ENCODE measurements around the gene ANTXR1. TPM values are rescaled to one million over a fixed set of nuclear protein-coding genes. Genes with fewer than 3 reads are reported as not detected.

ANTXR1 gene
- total and polyA plus RNA-seq, 2 of the 8 experiments (the other 6 are each of a cell fraction or from before 2014, with no cell fraction given), result 15.8 to 44.3 TPM

DNA sequence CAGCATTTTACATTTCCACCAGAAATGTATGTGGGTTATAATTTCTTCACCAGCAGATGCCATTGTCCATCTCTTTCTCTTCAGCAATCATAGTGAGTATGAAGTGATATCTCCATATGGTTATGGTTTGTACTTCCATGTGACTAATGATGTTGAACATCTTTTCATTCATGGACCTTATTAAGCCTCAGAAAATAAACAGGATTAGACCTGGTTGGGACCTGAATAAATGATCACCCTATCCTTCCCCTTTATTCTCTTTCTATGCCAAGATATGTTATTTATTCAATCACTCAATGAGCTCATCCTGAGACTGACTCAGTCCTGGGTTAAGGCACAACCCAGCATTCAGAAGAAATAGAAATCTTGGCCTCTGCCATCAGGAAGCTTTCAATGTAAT lies 86.6 kb downstream of the ANTXR1 start:
- Histone ChIP-seq H4K20me1 (replicated peaks in 1 of 2; ENCODE audit: control insufficient read depth in 1 of 2, insufficient read depth in 2 of 2, low read length in 2 of 2) (no peaks in the 10 kb centered on the region), H3K23me2 (ENCODE audit: low read depth, low read length) (no peaks in the 10 kb centered on the region), H3K9me3 (ENCODE audit: insufficient read depth in 2 of 2, low read depth in 1 of 2, low read length in 1 of 2) (no peaks in the 10 kb centered on the region), H3K79me1 (ENCODE audit: low read depth, low read length) (no peaks in the 10 kb centered on the region), H3K4me2 (ENCODE audit: insufficient read depth in 1 of 2, low read depth in 2 of 2, low read length in 2 of 2) (no peak overlapping the region), H4K5ac (ENCODE audit: insufficient read length, low read depth, low read length) (no peak overlapping the region), H3K56ac (replicated peaks; ENCODE audit: insufficient read length, low read depth, low read length) (no peak overlapping the region), H3K27ac (ENCODE audit: low read depth, low read length) (no peak overlapping the region), H2BK20ac (ENCODE audit: low read length) (no peak overlapping the region), H3K4ac (replicated peaks; ENCODE audit: insufficient read length, low read depth, low read length) (no peak overlapping the region), H2BK15ac (ENCODE audit: low read length) (no peak overlapping the region), H3K4me3 (ENCODE audit: extremely low read depth in 1 of 4, insufficient read depth in 2 of 4, low read depth in 3 of 4, low read length in 4 of 4) (no peak overlapping the region), H3K23ac (ENCODE audit: insufficient read length) (no peak overlapping the region), H3K14ac (ENCODE audit: insufficient read length) (no peak overlapping the region), H2BK12ac (ENCODE audit: low read depth, low read length) (no peak overlapping the region), H3K79me2 (ENCODE audit: control insufficient read depth in 1 of 2, insufficient read depth in 2 of 2, low read length in 2 of 2) (no peaks in the 10 kb centered on the region), H4K91ac (replicated peaks; ENCODE audit: insufficient read length, low read length) (no peak overlapping the region), H2AK5ac (ENCODE audit: low read depth, low read length) (no peak overlapping the region), H3K18ac (ENCODE audit: extremely low read depth, low read length) (no peak overlapping the region), H2BK5ac (ENCODE audit: low read depth, low read length) (no peak overlapping the region), H3K27me3 (replicated peaks in 1 of 4; ENCODE audit: control insufficient read depth in 3 of 4, extremely low read depth in 1 of 4, insufficient read depth in 3 of 4, low read length in 3 of 4) (peaks cover 0 to 1% (median 0%) of the 10 kb centered on the region in 4 experiments; a peak in 1 of 7 replicates), H3K4me1 (replicated peaks in 1 of 4; ENCODE audit: control insufficient read depth in 3 of 4, insufficient read depth in 4 of 4, low read length in 3 of 4) (no peaks in the 10 kb centered on the region), H3K9ac (replicated peaks in 1 of 4; ENCODE audit: extremely low read depth in 1 of 4, low read depth in 3 of 4, low read length in 3 of 4) (no peak overlapping the region), H4K8ac (ENCODE audit: extremely low read depth, insufficient read depth, low read length) (no peak overlapping the region), H2AFZ (ENCODE audit: low read length) (no peak overlapping the region), H3K36me3 (ENCODE audit: control insufficient read depth in 2 of 4, insufficient read depth in 4 of 4, low read length in 3 of 4) (peaks cover 0 to 18% (median 8%) of the 10 kb centered on the region in 4 experiments; a peak in 5 of 8 replicates), H2BK120ac (replicated peaks; ENCODE audit: low read depth, low read length) (no peak overlapping the region)
- ChIA-PET CTCF (ENCODE audit: partially characterized antibody) (interaction anchor here (1.2 kb wide), 1 partner anchor 19 kb away, joined by 3 read pairs; no protein-coding TSS in a partner anchor), POLR2A (ENCODE audit: partially characterized antibody) (no interaction called here)
- DNase-seq (ENCODE audit: low read depth in 1 of 2, low spot score in 2 of 2) (no peak), FAIRE-seq (no peak)
- no peak for TF ChIP-seq RFX5 (IDR thresholded peaks at IDR 0.05; ENCODE audit: borderline replicate concordance, low read depth, low read length)

Measured in H1 (cell line).